HG02973 (cell line): ENCODE data around the gene KHK.

ENCODE experiments used
- ATAC-seq: cut with Tn5 transposase; IDR thresholded peaks from one replicate; pipeline ENCODE4 v1.9.1; 2021; ENCODE audit warnings: moderate library complexity; ENCODE audit not compliant: unreplicated experiment

KHK gene

GRCh38 chr2:27086724-27087593 is at the start of gene KHK:
Gene KHK, plus strand, starts transcription at chr2:27086772. Its CDS starts 488 bp downstream, at chr2:27087260.
- ATAC-seq, result peak; percentile 10

GRCh38 chr2:27038012-27038411 is 48.6 kb upstream of the KHK start:
- no peak for ATAC-seq

DNA sequence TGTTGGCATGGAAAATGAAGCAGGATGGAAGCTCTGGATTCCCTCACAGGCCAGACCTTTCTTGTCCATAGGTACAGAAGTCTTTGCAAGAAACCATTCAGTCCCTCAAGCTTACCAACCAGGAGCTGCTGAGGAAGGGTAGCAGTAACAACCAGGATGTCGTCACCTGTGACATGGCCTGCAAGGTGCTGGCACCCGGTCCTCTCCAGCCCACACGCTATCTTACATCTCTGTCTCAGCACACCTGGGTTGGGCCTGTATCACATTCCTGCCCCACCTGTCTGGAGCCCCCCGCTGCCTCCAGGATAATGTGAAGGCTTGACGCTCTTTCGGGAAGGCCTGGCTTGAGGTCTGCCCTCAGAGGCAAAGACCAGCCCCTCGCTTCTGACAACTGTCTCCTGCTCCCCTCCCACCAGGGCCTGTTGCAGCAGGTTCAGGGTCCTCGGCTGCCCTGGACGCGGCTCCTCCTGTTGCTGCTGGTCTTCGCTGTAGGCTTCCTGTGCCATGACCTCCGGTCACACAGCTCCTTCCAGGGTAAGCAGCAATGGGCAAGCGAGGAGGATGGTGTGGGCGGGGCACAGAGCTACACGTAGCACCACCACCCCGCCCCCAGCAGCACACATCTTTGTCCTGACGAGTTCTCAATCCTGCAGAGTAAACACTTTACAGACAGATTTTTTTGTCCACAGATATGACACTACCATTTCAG is 47.8 kb upstream of the KHK start:
- ATAC-seq, result no peak

- ATAC-seq, result no peak
Observed at GRCh38 chr2:27039426-27039825, 47.1 kb upstream of the KHK start.

GRCh38 chr2:27039871-27040270 is 46.7 kb upstream of the KHK start:
- ATAC-seq, result no peak

- ATAC-seq, result no peak
Observed at GRCh38 chr2:27040282-27040681, 46.3 kb upstream of the KHK start.

DNA sequence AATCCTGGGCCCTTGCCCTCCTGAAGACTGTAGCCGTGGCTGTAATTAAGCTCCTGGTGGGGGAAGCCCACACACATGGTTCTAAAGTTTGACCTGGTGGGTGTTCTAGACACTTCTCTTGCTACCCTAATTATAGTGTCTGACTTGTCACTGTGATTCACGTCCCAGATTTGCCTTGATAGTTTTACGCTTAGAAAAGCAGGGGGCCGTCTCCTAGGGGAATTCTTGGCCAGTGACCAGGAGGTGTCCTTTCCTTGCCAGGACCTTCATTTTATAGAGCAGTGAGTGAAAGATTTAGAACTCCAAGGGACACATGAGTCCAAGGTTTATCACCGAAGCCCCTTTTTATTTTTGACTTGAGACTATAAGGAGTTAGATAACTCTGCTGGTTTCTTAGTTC is 44.8 kb upstream of the KHK start:
- no peak for ATAC-seq

DNA sequence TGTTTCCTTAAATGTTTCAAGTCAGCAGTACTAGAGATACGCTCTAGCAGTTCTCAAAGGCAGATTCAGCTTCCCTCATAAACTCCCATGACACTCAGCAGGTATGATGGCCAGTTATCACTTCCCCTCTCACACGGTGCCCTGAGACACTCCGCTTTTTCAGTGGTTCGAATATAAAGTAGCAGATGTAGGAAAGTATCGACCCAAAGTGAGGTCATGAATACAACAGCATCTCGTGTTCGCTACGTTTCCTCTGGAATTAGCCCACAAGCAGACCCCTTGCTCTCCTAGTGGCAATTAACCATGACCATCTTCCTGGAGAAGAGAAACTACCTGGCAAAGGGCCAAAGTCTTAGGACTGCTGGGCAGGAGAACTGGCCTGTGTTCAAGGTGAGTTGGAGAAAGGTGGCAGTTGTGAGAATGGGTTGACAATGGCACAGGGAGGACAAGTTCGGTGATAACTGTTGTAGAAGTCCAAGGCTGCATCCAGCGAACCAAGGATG is 44.4 kb upstream of the KHK start:
- ATAC-seq, result peak; percentile 46

DNA sequence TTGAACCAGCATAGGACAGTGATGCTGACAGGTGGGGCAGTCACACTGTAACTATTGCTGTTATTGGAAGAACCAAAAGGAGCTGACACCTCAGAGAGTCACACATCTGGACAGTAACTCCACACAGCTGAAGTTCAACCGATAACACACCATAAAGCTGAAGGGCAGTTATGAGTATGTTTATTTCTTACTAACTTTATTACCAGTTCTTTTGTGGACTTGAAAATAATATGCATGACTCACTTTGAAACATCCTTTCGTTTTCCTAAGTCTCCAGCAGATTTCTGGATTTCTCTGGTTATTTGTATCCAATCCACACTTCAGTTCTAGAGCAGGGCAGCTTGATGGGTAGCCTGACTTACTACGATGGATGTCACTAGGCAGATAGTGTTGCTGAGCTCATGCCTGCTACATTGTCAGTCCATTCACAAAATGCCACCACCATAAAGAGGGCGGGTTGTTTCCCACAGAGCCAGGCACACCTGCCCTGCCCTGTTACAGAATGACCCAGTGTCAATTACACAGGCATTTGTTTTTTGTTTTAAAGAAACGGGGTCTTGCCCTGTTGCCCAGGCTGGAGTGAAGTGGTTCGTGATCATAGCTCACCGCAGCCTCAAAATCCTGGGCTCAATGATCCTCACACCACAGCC is 43.5 kb upstream of the KHK start:
- no peak for ATAC-seq

DNA sequence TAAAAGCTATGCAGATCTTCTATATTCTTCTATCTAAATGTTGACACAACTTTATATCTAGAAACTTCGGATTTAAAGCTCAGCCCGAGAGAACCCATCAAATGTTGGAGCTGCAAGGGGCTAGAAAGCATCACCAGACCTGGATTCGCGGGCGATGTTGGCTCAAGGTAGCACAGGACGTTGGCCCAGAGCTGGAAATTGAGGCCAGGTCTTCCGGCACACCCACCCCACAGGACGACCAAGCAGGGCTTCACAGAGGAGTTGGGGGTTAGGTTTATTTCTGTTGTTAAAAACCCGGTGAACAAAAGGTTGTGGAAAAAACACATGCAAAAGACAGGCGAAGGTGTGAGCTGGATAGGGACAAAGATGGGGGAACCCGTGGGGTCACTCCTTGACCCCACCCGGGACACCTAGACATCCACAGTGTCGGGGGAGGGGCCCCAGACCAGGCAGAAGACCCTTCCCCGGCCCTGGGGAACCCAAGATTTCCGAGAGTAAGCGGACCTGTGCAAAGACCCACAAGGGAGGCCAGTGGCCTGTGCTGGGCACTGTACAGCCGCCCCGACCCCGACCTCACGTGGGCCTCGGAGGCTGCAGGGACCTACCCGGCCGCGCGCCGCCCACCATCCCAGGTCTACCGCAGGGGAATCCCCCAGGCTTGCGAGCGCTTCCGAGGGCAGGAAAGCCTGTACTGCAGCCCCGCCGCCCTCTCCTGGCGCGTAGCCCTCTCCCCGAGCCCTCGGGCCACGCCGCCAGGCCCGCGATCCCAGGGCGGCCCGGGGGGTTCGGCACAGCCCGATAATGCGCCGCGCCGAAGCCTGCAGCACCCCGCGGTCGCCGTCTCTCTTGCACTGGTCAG is 36.9 kb upstream of the KHK start:
- peak; percentile 16 for ATAC-seq

DNA sequence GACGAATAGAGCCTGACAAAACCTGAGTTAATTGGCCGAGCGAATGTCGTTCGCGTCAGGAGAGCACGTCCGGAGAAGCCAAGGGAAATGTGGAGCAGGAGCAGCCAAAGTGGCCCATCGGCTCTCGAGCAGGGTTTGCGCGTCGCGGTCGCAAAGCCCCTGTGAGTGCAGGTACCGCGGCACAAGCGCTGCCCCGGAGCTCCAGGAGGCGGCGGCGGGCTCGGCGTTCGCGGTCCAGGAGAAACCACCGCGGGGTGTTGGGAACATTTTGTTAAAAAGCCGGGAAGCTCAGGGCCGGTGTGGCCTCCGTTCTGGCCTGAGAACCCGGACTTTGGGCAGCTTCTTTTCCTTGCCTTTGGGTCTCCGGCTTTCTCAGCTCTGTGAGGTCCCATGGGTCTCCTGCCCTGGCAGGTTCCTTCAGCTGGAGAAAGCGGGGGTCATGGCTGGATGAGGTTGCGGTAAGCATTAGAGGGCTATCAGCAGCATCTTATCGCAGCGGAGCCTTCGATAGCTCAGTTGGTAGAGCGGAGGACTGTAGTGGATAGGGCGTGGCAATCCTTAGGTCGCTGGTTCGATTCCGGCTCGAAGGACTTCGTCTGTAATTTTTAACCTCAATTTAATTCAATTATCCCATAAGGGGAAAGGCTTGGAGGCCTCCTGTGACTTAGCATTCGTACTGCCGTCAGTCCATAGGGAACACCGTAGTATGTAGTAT is 36.1 kb upstream of the KHK start:
- ATAC-seq, result peak; percentile 42

DNA sequence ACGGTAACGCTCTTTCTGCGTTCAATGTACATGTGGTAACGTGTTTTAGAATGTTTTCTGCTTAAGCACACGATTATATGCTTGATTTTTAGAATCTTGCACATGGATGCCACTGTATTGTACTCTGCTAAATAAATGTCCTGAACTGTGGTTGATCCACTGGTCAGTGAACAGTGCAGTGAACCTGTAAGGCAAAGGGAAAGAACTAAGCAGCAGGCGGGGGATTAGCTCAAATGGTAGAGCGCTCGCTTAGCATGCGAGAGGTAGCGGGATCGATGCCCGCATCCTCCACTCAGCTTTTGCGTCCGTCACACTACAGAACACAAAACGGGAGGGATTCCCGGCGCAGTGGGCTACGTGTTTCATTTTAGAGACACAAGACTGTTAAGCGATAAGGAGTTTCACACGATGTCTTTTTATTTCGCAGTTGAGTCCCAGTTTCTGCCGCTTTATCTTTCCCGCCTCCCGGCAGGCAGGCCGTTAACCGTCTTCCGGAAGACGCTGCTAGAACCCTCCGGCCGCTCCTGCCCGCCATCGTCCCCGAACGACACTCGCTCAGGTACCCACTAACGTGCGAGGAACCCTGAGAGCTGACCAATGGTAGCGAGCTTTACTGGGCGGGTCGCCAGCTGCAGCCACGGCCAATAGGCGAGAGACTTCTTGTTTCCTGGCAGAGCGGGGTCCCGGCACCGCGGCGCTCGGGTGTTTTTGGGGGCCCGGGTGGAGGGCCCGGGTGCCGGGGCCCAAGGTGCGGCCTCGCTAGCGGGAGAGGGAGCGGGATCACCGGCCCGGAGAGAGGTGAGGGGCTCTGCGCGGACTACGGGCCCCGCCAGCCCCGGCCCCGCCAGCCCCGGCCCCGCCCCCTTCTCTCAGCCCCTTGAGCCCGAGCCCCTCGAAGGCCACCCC is 35.3 kb upstream of the KHK start, which contains the start of gene AGBL5:
Gene AGBL5, plus strand, starts transcription at position 673 of the 906 bp plus-strand sequence. CDS start 1,291 bp downstream, outside the sequence.
- ATAC-seq, result peak; percentile 55

DNA sequence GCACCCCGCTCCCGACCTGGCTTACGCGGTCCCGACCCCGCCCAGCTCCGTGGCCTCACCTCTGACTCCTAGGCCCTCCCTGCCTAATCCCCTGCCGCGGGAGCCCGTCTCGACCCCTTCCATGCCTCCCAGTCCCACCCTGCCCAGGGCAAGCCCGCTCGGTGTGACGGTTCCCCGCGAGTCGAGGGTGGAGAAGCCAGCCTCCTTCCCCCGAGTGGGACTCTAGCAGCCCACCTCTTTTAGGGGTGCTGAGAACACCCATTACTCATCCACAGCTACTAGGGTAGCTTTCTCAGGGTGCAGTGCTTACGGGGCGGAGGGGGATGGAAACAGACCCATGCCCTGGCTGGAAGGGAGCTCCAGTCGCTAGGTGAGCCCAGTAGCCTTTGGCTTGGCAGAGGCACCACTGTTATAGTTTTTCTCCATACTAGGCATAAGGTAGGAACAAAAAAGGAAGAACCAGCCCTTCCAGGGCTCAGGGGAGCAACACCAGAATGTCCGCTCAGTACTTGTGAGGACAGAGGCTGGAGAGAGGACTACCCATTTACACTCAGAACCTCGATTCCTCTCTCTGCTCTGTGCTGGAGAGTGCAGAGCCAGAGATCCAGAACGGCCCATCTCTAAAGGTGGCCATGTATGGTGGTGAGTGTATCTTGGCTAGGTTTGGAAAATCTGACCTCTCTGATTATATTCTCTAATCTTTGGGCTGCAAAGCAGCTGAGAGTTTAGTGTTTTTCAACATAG is 34.5 kb upstream of the KHK start:
- ATAC-seq, result peak; percentile 0

- no peak for ATAC-seq
Observed at GRCh38 chr2:27053321-27053720, 33.3 kb upstream of the KHK start.

- ATAC-seq, result no peak
Observed at GRCh38 chr2:27053776-27054175, 32.8 kb upstream of the KHK start.

- ATAC-seq, result no peak
Observed at GRCh38 chr2:27054721-27055120, 31.9 kb upstream of the KHK start.

DNA sequence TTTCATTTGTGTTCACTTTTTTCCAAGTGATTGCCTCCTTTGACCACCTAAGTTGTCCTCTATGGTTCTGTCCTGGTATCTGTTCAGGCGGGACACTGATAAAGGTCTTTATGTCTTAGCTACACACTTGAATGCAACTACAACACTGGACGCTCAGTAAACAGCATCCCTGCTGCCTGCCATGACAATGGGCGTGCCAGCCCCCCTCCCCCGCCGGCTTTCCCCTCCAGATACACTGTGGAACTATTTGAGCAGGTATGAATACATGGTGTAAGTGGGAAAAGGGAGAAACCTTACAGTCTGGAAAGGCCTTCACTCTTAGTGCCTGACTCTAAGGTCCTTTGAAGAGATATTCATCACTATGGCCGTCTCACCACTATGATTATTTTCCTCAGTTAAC is 29.4 kb upstream of the KHK start:
- ATAC-seq, result no peak

DNA sequence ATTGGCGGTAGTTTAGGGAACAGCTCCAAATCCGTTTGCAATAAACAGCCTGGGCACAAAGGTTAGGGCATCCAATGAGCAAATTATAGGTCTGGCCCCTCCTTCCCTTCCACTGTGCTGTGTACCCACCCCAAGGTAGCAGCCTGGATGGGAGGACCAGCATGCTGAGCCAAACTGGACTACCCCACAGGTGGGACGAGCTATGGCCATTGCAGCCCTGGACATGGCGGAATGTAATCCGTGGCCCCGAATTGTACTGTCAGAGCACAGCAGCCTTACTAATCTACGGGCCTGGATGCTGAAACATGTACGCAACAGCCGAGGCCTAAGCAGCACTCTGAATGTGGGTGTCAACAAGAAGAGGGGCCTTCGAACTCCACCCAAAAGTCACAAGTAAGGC is 28.4 kb upstream of the KHK start:
- ATAC-seq, result no peak
